HG02759 (cell line): Measurements from ENCODE around the gene MOB3C.
A peak's percentile ranks its signal among the peaks of the same experiment; 100 is the strongest.

ENCODE experiments used
- ATAC-seq: cut with Tn5 transposase; IDR thresholded peaks from one replicate; pipeline ENCODE4 v1.9.1; 2021; ENCODE audit warnings: mild to moderate bottlenecking, moderate library complexity; ENCODE audit not compliant: unreplicated experiment

Gene MOB3C

DNA sequence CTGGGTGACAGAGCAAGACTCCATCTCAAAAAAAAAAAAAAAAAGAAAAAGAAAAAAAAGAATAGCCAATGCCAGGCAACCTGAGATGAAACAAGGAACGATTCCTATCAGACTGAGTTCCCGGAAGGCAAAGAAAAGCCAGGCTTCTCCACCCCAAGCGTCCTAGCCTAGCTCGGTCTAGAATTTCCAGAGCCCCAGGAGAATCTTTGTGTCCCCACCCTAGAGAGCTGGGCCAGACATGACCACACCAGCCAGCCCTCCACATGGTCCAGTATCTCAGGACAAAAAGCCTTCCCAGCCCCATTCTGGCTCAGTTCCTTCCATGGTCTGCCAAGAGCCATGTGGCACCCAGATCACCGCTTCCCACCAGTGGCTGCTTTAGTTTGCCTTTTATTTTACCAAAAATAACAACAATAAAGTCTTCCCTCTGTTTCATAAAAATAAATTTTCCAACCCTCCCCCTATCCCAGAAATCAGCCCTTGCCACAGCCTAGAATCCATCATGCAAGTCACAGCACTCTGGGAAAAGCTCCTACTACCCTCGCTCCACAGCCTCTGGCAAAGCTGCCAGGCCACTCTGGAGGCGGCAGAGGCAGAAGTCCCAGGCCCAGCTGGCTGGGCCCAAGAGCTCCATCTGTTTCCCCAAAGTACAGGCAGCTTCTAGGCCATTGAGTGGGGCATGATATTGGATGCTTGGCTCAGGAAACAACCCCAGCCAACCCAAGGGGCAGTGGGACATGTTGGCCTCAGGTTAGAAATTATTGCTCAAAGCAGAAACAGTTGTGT is 9.1 kb downstream of the MOB3C start:
- ATAC-seq = no peak

DNA sequence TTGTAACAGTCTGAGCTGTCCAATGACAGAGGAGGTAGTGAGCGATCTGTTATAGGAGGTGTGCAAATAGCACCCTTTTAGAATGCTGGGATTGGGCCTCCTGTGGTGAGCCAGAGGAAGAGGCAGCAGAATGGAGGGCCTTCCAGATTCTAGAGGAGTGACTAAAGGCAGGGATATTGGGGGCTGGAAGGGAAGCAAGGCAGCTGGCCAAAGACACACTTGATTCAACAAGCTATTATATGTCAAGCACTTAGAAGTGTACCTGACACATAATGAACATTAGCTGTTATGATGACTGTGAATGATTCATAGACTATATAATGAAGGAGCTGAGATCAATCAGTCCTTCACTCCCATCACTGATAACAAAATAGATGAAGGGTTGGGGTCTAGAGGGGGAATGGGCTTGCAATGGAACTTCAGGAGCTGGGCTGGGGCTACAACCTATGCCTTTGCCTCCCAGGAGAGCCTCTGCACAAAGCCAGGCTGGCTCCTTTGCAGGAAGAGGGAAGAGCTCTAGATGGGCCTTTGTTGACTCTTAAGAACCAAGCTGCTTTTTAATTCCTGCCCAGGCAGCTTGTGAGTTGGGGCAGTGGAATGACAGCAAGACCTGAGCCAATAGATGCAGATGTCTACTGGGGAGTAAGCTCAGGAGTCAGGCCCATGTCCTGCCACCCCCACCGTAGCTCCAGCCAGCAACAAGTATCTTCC is 10.2 kb downstream of the MOB3C start:
- ATAC-seq = no peak

DNA sequence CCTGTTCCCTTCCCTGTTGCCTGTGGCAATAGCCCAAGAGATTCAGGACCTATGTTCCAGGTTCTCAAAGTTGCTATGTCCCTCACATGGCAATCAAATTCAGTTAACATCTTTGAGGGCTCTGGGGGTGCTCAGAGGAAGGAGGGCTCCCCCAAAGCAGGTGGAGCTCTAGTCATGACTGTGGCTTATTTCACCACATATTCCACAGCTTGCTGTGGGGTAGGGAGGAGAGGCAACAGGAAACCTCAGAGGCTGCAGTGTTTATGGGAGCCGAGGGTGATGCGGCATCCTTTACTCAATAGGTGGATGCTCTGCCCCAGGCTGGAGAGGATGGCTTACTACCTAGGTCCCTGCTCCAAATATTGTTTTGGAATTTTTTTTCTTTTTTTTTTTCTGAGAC is 11.4 kb downstream of the MOB3C start:
- ATAC-seq = no peak

DNA sequence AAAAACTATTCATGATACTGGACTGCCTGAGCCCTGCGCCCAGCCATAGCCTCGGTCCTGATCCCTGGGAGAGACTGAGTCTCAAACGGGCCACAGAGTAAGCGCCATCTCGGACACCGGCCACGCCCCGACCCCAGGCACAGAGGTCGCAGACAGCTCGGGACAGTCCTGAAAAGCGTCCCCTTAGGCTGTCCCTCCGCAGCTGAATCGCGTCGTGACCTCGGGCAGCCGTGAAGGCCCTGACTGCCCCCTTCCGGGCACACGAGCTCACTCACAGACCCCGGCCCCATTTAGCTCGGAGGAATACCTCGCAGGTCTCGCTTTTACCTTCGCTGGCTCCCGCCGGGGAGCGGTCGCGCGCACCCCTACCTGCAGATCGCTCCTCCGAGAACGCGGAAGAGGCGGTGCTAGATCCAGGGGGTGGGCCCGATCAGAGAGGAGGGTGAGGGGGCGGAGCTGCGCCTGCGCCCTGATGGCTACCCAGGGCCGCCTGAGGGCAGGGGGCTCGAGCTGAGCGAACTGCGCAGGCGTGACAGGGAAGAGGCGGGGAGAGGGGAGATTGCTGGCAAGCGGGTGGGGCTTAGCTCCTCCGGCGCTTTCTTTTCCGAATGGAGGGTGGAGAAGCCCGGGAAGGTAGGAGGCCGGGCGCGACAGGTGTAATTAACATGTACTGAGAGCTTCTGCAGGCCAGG is 12.6 kb downstream of the MOB3C start, which contains the start of gene MKNK1:
MKNK1 (minus strand) TSS at position 411 of the 692 bp plus-strand sequence. CDS start 20,941 bp downstream, outside the sequence.
- ATAC-seq = peak; percentile 98

DNA sequence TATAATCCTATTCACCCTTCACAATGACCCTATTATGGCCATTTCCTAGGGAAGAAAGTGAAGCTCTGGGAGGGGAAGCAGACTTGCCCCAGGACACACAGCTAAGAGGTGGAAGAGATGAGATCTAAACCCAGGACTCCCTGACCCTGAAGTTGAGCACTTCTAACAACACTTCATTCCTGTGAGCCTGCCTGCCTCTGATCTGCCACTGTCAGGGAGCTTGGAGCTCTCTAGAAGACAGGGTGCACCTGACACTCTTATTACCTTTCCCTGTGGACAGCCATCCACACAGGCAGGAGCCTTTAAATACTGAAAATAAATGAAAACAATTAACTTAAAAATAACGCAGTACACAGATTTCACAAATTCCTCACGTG is 13.1 kb downstream of the MOB3C start:
- ATAC-seq = no peak

DNA sequence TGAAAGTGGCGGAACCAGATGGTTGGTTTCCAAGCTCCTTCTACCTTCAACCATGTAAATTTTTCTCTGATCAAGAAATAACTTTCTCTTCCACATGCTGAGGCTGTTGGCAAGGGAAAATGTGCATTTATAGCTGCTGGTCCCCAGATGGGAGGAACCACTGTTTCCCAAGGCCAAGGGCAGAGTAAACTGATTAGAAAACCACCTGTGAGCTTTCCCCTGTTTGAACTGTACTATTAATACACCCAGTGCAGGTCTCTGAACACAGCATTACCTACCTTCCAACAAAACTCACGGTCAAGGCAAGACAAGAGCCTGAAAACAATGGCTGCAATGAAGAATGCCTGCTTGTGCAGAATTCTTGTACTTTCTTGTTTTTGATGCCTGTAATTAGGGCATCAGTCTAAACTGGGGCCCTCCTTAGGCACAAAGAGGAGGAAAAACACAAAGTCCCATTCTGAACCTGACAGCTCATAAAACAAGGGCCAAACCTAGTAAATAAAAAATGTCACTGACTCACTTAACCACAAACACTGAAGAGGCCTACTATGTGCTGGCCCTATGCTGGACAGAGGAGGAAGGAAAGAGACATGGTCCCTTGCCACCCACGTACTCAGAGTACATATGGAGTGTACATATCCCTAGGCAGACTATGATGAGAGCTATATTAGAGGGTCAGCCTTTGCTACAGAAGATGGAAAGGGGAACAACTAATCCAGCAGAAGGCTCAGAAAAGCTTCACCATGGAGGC is 15.2 kb downstream of the MOB3C start:
- ATAC-seq = no peak

DNA sequence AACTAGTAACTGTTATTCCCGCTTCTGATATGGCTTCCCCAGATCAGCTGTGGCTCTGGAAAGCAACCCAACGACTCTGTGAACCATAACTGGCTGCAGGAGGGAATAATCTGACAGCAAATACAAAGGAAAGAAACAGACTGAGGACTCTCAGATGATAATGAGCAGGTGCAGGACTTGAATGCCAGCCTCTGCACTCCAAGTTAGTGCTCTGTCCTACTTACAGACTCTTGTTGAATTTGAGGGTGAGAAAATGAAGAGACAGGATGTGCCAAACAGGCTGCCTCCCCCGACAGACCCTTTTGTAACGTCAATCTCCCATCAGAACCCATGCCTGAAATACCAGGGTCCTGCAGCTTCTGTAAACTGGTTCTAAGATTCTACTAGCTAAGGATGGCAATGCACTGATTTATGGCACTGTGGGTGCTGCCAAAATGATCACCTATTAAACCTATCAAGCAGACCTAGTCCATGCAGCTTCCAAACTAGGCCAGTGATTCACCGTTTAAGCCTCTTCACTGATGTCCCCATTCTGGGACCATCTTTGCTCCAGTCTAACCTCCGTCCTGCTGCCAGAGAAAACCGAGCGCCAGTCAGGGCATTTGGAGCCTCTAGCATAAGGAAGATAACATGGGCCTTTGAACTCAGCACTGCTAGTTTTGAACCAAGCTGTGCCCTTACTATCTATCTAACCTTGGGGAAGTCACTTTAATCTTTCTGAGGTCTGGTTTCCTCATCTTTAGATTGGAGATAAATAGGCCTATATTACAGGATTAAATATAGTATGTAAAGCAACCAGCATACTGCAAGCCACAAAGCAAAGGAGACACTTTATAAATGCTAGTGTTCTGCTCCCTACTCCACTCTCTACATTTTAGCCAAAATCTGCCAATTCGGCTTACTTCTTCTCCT is 17.3 kb downstream of the MOB3C start:
- no peak for ATAC-seq

DNA sequence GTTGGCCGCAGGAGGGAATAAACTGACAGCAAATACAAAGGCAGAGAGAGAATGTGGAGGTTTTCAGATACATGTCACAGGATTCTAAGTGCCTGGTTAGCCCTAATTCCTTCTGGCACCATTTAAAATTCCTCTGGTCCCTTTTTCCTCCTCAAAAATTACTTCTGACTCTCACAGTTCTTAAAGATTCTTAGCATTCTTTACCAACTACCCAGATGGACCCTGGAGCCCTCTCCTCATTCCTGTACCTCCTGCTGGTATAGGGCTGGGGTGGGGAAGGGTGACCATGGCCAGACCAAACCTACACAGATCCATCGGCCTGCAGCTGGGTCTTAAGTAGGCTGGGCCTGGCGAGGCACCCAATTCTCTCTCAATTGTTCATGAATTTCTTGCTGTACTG is 19.8 kb downstream of the MOB3C start:
- no peak for ATAC-seq

DNA sequence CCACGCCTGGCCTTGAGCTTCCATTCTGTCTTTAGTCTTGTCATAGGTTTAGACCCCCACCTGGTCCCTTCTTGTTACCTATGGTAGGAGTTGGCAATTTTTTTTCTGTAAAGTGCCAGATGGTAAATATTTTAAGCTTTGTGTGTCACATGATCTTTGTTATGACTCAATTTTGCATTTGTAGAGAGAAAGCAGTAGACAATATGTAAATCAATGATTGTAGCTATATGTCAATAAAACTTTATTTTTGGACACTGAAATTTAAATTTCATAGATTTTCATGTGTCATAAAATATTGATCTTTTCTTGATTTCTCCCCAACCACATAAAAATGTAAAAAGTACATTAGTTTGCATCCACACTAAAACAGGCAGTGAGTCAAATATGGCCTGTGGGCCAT is 20.6 kb downstream of the MOB3C start:
- no peak for ATAC-seq

DNA sequence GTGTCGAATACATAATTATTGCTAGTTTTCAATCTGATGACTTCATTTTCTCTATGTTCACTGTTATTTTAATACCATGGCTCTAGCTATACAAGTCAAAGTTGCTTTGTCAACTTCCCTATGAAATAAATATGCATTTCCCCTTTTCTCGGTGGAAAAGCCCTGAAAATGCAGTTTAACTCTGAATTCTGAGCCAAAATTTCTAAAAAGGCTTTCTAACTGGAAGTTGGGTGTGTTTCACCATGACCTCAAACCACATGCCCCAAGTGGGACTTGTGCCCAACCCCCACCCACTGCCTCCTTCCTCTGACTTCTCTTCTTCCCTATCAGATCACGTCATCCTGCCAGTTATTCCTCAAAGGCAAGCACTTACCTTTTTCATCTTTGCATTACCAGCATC is 21.5 kb downstream of the MOB3C start:
- no peak for ATAC-seq

DNA sequence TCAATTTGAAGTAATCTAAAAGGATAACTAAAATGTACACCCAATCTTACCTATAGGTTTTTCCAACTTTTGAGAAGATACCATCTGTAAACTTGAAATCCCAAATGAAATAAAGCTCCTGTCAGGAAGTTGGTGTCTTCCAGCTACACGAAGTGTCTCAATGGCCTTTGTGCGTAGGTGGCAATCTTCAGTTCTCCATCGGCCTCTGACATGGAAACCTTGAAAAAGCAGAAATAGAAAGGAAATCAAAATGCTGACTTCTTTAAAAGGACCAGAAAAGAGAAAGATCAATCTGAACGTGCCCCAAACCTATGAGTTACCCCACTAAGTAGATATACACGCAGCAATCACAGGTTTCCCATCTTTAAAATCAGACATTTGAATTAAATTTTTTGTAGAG is 22.5 kb downstream of the MOB3C start:
- ATAC-seq = no peak

DNA sequence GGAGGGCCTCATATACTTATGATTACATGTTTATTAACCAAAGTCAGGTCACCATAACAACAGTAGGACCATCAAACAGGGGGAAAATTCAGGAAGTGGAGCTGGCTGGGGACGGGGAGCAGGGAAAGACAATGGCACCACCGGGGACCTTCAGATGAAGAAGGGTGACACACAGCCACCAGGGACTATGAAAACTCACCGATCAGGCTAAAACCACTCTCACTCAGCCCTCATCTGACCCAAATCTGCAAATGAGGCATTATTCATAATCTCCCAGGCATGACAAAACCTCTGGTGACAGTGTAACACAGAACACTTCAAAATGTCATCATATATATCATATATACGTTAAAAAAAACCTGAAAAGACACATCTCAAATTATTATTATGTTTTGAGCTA is 23.8 kb downstream of the MOB3C start:
- no peak for ATAC-seq

DNA sequence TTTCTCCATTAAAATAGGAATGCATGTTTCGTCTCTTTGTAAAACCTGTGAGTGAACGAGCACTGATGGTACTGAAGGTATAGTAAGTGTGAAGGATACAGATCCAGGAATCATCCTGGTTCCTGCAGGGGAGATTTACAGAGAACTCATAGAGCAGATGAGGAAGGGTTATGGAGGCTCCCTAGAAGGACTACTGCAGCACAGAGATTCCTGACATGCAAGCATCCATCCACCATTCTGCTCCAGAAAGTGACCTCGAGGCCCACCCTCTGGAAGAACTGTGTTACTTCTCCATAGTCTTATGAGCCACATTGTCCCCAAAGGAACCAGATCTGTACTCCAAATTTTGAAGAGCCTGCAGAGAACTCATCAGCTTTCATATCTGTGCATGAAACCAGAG is 27.1 kb downstream of the MOB3C start:
- no peak for ATAC-seq

DNA sequence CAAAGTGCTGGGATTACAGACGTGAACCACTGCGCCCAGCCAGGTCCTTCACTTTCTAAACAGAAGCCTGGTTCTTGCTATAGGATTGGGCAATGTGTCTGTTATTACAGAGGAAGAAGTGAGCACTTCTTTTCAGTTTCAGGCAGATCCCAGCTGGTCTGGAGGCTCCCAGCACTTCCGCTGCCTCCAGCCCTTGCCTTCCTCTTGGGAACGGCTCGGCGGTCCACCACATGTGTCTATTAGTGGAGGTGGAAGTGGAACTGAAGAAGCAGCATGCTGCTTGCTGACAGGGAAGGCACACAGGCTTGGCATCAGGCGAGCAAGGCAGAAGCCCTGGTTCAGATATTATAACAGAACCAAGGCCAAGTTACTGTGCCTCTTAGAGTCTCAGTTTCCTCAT is 29.5 kb downstream of the MOB3C start:
- ATAC-seq = no peak

DNA sequence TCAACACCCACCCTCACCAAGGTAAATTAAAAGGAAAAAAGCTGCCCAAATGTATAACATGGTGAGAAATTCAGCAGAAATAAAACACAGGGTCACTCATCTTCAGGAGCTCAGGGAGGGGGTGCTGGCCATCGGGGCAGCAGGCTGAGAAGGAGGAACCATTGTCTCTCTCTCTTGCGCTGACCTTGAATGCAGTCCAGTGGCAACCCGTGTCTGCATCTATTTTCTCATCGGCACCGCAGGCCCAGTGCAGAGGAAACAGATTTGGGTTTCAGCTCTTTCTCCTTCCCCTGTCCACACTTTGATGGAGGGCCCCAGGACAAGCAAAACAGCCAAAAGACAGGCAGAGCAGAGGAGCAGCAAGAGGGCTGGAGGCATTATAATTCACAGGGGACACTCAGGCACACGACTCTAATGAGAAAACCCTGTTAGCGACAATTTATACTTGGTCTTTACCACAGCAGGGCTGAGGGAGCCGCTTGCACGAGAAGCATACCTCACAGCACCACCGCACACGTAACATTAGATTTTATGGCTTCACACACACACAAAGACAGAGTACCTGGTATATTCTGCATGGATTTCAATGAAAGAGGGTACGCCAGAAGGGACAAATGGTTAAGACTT is 31.2 kb downstream of the MOB3C start:
- no peak for ATAC-seq

DNA sequence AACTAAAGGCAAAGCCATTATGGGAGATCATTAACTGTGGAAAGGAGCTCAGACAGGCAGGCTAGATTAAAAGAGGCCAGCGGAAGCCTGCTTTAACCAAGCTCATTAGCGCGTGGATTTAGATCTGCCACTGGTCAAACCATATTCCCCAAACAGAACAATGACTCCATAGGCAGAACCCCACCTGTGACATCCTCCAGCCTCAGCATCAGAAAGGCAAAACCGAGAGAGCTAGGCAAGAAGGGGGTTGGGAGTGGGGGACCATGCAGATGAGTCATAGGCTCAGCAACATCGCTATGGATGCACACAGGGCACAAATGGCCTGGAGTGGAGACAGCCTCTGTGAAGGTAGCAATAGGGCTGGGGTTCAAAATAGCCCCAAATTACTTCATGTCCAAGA is 33.1 kb downstream of the MOB3C start:
- ATAC-seq = no peak

DNA sequence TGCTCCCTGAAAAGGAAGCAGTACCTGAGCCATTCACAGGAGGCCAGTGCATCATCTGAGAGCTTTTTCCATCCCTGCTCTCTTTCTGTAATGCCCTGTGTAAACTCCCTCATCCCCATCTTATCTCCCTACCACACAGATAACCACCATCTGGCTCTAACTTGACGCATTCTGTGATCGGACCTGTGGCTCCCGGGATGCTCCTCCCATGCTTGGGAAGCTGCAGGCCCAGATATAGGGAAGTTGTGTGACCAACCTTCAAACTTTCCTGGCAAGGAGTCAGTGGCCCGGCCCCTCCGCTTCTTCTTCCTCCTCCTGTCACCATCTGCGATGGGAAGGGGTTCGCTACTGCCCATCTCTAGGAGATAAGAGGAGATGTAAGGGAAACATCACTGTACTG is 33.6 kb downstream of the MOB3C start:
- no peak for ATAC-seq

DNA sequence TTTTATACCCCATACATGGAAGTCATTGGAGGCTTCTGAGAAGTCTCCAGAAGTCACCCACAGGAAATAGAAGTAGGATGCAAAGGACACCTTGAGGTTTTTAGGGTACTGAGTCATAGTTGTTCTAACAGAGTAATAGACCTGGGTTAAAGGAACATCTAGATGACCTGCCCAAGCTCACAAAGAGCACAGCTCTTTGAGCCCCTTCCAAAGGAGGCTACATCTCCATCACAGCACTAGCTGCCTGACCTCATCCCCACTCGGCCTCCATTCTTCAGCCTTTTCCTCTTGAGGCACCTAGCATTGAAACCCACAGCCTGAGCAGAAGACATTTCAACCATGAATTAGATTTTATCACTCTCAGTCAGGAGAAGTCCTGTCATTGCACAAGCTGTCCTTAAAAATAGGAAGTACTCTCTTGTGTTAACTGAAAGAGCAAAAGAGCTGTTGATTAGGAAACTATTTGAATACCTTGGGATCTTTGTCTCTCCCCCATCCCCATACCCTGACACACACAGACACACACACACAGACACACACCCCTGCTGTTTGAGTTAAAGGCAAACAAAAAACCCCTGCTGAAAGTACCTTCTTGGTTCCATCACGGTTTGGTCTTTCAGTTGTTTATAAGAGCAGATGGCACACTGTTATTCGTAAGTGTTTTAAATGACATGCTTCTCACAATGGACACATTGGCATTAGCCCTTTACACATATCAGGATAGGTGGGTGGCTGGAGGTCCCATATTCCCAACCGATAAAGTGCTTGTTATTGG is 34.7 kb downstream of the MOB3C start:
- ATAC-seq = no peak
